Ovary (tissue), 9 donors: ENCODE measurements around the gene GRID1. TPM values are rescaled to one million over a fixed set of nuclear protein-coding genes. Genes with fewer than 3 reads are reported as not detected.

Source experiments
- DNase-seq, 5 donors: peaks; one replicate each; pipeline ENCODE4 v3.0.0-alpha.2; 2019 to 2020
- H3K27ac ChIP-seq, 2 donors: fragments of 200-600 bp; one replicate each; pipeline versions ENCODE4 v1.5.1 to v1.8.0; 2019 to 2022
- H3K27me3 ChIP-seq: fragments of 200-600 bp; one replicate; pipeline ENCODE4 v1.8.0; 2022
- H3K36me3 ChIP-seq: fragments of 200-600 bp; sonication (generic); one replicate; pipeline ENCODE4 v1.5.1; 2019
- H3K4me1 ChIP-seq: one replicate; pipeline ENCODE4 v1.8.1; 2013; ENCODE audit warnings: mild to moderate bottlenecking, moderate library complexity; ENCODE audit not compliant: insufficient read depth
- H3K4me3 ChIP-seq: fragments of 200-600 bp; sonication (generic); one replicate; pipeline ENCODE4 v1.5.1; 2017
- H3K9me3 ChIP-seq, 2 donors: fragments of 200-600 bp in 1 of 2; sonication (generic) in 1 of 2; one replicate each; pipeline versions ENCODE4 v1.5.1 to v1.8.1; 2013 to 2019; ENCODE audit warnings: mild to moderate bottlenecking in 1 of 2, moderate library complexity in 1 of 2
- EP300 ChIP-seq: sonication (generic); formaldehyde crosslinking; IDR thresholded peaks from one replicate; pipeline ENCODE4 v1.6.1; 2017; ENCODE audit warnings: antibody characterized with exemption
- POLR2A ChIP-seq: fragments of 450-650 bp; IDR thresholded peaks from one replicate; pipeline ENCODE4 v1.6.1; 2017; ENCODE audit warnings: antibody characterized with exemption, mild to moderate bottlenecking, moderate library complexity
- WGBS, 3 donors: extraction: QIAGEN DNeasy Blood & Tissue Kit in 1 of 3; methylation state at CpG; one replicate each; pipeline versions ENCODE4 v1.1.5 to v1.1.7; 2013 to 2017; 5-methylcytosine and 5-hydroxymethylcytosine counted together
- intact Hi-C, 4 donors: fragments of 100-400 bp; cut with DNase I; formaldehyde crosslinking; loops; one replicate each; pipeline versions ENCODE4 v1.11.0 to v1.15.1; 2022 to 2023
- polyA plus RNA-seq, 2 donors: library from polyadenylated mRNA; stranded (reverse); fragments of 200-250 nt in 1 of 2; fragments of 350-450 nt in 1 of 2; fragmentation: Illumina TruSeq in 1 of 2; extraction: RNeasy Lipid Tissue Mini Kit (QIAGEN cat#74804) in 1 of 2; gene quantifications; one replicate each; pipeline ENCODE4 v1.2.3, GENCODE V29; 2013 to 2014
- total RNA-seq, 7 donors: library from RNA; depleted of rRNA in 2 of 7; stranded (reverse); fragments of >200 nt in 2 of 7; fragmentation: NEBNext Ultra II Directional in 3 of 7; extraction: Animal tissue kit (Norgen Biotek cat#: 25700) in 3 of 7; gene quantifications; one replicate each; pipeline versions ENCODE4 v1.1.0 to v1.2.4, GENCODE V29; 2016 to 2023
- TF ChIP-seq, protein P1 (sequence below), 3 donors: fragments of 450-650 bp in 2 of 3; fragments of 200-600 bp in 1 of 3; IDR thresholded peaks; one replicate each; pipeline versions ENCODE4 v1.5.1 to v1.8.0; 2016 to 2022; ENCODE audit warnings: antibody characterized with exemption in 3 of 3, mild to moderate bottlenecking in 1 of 3
- donor health status: DM: no; HTN: no; CAD: no; lungs with moderate emphysema.
- donor health status: DM: no; HTN: no; CAD: no.
- donor health status: Bipolar disorder and iron deficiency.
- donor health status: DM: yes; HTN: yes; CAD: no.
- donor health status: DM: no; HTN: no; CAD: no.
- donor health status: DM: yes; HTN: yes; CAD: no.

The GRID1 gene
- total and polyA plus RNA-seq, 9 donors = 0.57 to 6.2 (median 1.8) TPM

DNA sequence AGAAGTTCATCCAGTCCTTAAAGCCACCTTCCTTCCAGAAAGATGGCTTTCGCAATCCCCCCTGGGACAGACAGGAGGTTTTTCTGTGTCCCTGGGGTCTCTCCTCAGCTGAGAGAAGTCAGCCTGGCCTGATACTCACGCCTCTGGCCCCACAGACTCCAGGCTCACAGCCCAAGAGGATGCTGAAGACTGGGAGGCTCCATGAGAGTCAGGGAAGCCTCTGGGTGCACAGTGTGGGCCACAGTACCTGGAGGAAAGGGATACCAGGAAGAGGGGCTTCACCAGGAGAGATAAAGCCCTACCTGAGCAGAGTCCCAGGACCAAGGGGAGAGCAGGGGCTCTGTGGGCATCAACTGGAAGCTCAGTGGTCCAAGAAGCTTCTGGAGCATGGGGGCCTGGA lies 324.4 kb downstream of the GRID1 start:
- DNase-seq = no peak
- WGBS, 3 donors = 82 to 92% (median 90%) methylated on average over 2 of the region's 2 CpGs

DNA sequence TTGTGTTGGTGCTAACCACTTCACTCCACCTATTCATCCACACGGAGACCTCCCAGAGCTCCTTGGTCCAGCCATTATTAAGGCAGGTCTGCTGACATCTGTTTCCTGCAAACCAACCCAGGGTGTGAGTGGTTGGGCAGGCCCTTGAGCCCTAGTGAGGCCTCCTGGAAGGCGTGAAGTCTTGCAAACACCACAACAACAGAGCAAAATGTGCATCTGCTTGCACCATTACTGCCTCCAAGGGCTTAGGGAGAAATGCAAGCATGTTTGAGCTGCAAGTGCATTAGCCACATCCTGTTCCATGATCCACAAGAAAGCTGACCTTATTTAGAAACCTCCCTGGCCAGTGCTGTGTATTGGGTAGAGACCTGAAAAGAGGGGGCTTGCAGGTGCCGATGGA lies 325.5 kb downstream of the GRID1 start:
- WGBS, 3 donors = 66 to 83% (median 74%) methylated on average over 3 of the region's 3 CpGs
- H3K9me3 ChIP-seq = no peaks in the 10 kb centered on the region

More for the DNA sequence above, 324.4 kb downstream of the GRID1 start:
- H3K4me3 ChIP-seq = no peak overlapping the region
- no peak overlapping the region for H3K27ac ChIP-seq
- no peaks in the 10 kb centered on the region for H3K36me3 ChIP-seq
- intact Hi-C loops = no loop called here
- no peaks in the 10 kb centered on the region for H3K4me1 ChIP-seq
- no peaks in the 10 kb centered on the region for H3K27me3 ChIP-seq
- TF ChIP-seq POLR2A (no peak), EP300 (no peak)
- TF ChIP-seq, protein P1, sequence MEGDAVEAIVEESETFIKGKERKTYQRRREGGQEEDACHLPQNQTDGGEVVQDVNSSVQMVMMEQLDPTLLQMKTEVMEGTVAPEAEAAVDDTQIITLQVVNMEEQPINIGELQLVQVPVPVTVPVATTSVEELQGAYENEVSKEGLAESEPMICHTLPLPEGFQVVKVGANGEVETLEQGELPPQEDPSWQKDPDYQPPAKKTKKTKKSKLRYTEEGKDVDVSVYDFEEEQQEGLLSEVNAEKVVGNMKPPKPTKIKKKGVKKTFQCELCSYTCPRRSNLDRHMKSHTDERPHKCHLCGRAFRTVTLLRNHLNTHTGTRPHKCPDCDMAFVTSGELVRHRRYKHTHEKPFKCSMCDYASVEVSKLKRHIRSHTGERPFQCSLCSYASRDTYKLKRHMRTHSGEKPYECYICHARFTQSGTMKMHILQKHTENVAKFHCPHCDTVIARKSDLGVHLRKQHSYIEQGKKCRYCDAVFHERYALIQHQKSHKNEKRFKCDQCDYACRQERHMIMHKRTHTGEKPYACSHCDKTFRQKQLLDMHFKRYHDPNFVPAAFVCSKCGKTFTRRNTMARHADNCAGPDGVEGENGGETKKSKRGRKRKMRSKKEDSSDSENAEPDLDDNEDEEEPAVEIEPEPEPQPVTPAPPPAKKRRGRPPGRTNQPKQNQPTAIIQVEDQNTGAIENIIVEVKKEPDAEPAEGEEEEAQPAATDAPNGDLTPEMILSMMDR (IDR thresholded peaks at IDR 0.05) = no peak
- no peaks in the 10 kb centered on the region for H3K9me3 ChIP-seq

DNA sequence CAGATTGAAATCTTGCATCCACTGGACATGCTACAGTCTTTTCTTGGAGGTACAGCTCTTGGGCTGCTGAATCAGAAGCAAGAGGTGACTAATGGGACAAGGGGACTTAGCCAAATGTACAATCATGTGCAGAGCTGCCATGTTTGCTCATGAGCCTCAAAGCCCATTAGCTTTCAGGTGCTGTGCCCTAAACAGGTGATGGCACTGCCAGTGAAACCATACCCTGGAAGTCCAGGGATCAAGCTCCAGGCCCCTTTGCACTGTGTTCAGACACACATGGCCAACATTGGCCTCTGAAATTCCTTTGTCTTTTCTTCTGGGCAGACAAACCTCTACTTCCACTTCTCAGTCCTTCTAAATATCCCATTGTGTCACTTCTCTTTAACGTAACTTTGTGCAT lies 328.2 kb downstream of the GRID1 start:
- intact Hi-C loops = no loop called here
- H3K36me3 ChIP-seq = no peaks in the 10 kb centered on the region
- H3K27ac ChIP-seq = no peak overlapping the region
- H3K27me3 ChIP-seq = no peaks in the 10 kb centered on the region
- 88 to 97% (median 94%) methylated on average over 1 of the region's 1 CpG for WGBS, 3 donors
- H3K9me3 ChIP-seq = no peaks in the 10 kb centered on the region
- no peak overlapping the region for H3K4me3 ChIP-seq
- no peak for DNase-seq
- TF ChIP-seq EP300 (no peak), POLR2A (no peak)
- TF ChIP-seq, protein P1 (IDR thresholded peaks at IDR 0.05) = no peak
- no peaks in the 10 kb centered on the region for H3K4me1 ChIP-seq

More for the DNA sequence above, 325.5 kb downstream of the GRID1 start:
- no peaks in the 10 kb centered on the region for H3K27me3 ChIP-seq
- intact Hi-C loops = no loop called here
- no peaks in the 10 kb centered on the region for H3K36me3 ChIP-seq
- no peak overlapping the region for H3K27ac ChIP-seq
- no peaks in the 10 kb centered on the region for H3K4me1 ChIP-seq
- TF ChIP-seq, protein P1 (IDR thresholded peaks at IDR 0.05) = no peak
- TF ChIP-seq POLR2A = no peak
- no peak for TF ChIP-seq EP300
- no peak overlapping the region for H3K4me3 ChIP-seq
- no peak for DNase-seq

DNA sequence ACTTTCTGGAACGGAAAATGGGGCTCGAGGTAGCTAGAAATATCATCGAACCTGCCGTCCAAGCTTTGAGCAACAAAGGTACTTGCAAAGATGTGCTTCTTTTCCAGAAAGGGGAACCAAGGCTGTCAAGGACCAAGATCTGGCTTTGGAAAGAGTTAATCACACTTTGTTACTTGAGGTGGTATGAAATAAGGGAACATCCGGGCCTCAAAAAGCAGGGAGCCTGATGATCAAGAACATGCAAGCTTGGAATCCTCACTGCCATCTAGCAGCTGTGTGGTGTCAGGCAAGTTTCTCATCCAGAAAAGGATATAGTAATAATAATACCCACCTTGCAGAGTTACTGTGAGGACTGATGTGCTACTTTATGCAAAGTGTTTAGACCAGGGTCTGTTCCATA lies 329.5 kb downstream of the GRID1 start:
- no peaks in the 10 kb centered on the region for H3K27me3 ChIP-seq
- H3K4me3 ChIP-seq = no peak overlapping the region
- intact Hi-C loops = no loop called here
- no peaks in the 10 kb centered on the region for H3K9me3 ChIP-seq
- 74 to 77% (median 77%) methylated on average over 5 of the region's 5 CpGs for WGBS, 3 donors
- no peaks in the 10 kb centered on the region for H3K36me3 ChIP-seq
- DNase-seq = no peak
- TF ChIP-seq, protein P1 (IDR thresholded peaks at IDR 0.05) = no peak
- no peak for TF ChIP-seq EP300
- TF ChIP-seq POLR2A = no peak
- no peak overlapping the region for H3K27ac ChIP-seq
- H3K4me1 ChIP-seq = no peaks in the 10 kb centered on the region

DNA sequence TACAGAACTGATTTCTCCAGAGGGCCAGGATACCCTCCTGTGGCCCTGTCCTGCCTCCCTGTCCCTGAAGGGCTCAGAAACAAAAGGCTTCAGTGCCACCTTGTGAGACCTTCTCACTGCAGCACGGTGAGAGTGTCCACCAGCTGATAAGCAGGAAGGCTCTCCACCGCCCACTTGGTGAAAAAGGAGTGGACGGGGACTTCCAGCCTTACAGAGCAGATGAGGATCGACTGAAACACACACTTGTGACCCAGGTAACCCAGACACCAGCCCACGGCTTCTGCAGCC lies 330.1 kb downstream of the GRID1 start:
- Histone ChIP-seq H3K27ac (no peak overlapping the region), H3K4me1 (no peaks in the 10 kb centered on the region), H3K9me3 (no peaks in the 10 kb centered on the region), H3K4me3 (no peak overlapping the region), H3K27me3 (no peaks in the 10 kb centered on the region), H3K36me3 (no peaks in the 10 kb centered on the region)
- intact Hi-C loops = no loop called here
- no peak for TF ChIP-seq EP300
- TF ChIP-seq POLR2A = no peak
- TF ChIP-seq, protein P1 (IDR thresholded peaks at IDR 0.05) = no peak
- no peak for DNase-seq
- WGBS, 3 donors = 60 to 65% (median 65%) methylated on average over 5 of the region's 5 CpGs
